ENCODE results near the gene SPSB3.

SPSB3 gene

GRCh38 chr16:1792836-1793577 lies 10.6 kb upstream of the SPSB3 start:
- in situ Hi-C loops (cut with HindIII; ENCODE audit: low sequenced_read_pairs): no loop called here
- no peak overlapping the region for H3K4me3 ChIP-seq (ENCODE audit: low read depth, low read length)
- no peak for DNase-seq (ENCODE audit: low read depth)
- TF ChIP-seq CTCF (IDR thresholded peaks at IDR 0.05; ENCODE audit: low read depth, low read length, missing control alignments): no peak

GRCh38 chr16:1791943-1792812 lies 9.8 kb upstream of the SPSB3 start:
- in situ Hi-C loops (cut with HindIII; ENCODE audit: low sequenced_read_pairs): no loop called here
- H3K4me3 ChIP-seq (ENCODE audit: low read depth, low read length): no peak overlapping the region
- no peak for TF ChIP-seq CTCF (IDR thresholded peaks at IDR 0.05; ENCODE audit: low read depth, low read length, missing control alignments)
- DNase-seq (ENCODE audit: low read depth): no peak

- no peak overlapping the region for H3K4me3 ChIP-seq (ENCODE audit: low read depth, low read length)
- in situ Hi-C loops (cut with HindIII; ENCODE audit: low sequenced_read_pairs): no loop called here
- no peak for TF ChIP-seq CTCF (IDR thresholded peaks at IDR 0.05; ENCODE audit: low read depth, low read length, missing control alignments)
- DNase-seq (ENCODE audit: low read depth): no peak
Measured at GRCh38 chr16:1791256-1791942, 9.0 kb upstream of the SPSB3 start.

- no peak for TF ChIP-seq CTCF (IDR thresholded peaks at IDR 0.05; ENCODE audit: low read depth, low read length, missing control alignments)
- in situ Hi-C loops (cut with HindIII; ENCODE audit: low sequenced_read_pairs): no loop called here
- no peak overlapping the region for H3K4me3 ChIP-seq (ENCODE audit: low read depth, low read length)
- no peak for DNase-seq (ENCODE audit: low read depth)
Measured at GRCh38 chr16:1790611-1791255, 8.4 kb upstream of the SPSB3 start.

- in situ Hi-C loops (cut with HindIII; ENCODE audit: low sequenced_read_pairs): no loop called here
- no peak for TF ChIP-seq CTCF (IDR thresholded peaks at IDR 0.05; ENCODE audit: low read depth, low read length, missing control alignments)
- H3K4me3 ChIP-seq (ENCODE audit: low read depth, low read length): no peak overlapping the region
- no peak for DNase-seq (ENCODE audit: low read depth)
Measured at GRCh38 chr16:1790261-1790610, 7.9 kb upstream of the SPSB3 start.

GRCh38 chr16:1789643-1790045 lies 7.3 kb upstream of the SPSB3 start:
- no peak overlapping the region for H3K4me3 ChIP-seq (ENCODE audit: low read depth, low read length)
- in situ Hi-C loops (cut with HindIII; ENCODE audit: low sequenced_read_pairs): no loop called here
- DNase-seq (ENCODE audit: low read depth): no peak
- TF ChIP-seq CTCF (IDR thresholded peaks at IDR 0.05; ENCODE audit: low read depth, low read length, missing control alignments): no peak

All from astrocyte of the cerebellum (primary cell).